Natural killer cell treated with Interleukin-12 subunit alpha and Interleukin-12 subunit beta and Interleukin-15 and Interleukin-18, amount 100 ng/mL, for 72 hours (primary cell): ENCODE results near the gene OR13H1. TPM values are rescaled to one million over a fixed set of nuclear protein-coding genes. Genes with fewer than 3 reads are reported as not detected.
"Not testable (repeated sequence)": the region's sequence is repeated elsewhere in the genome, so short reads cannot be mapped to it uniquely, and the experiment has no call there.

ENCODE experiments used
- ATAC-seq, 2 donors: fragments of 150-1000 bp; cut with Tn5 transposase in 1 of 2; sonication (Bioruptor Pico), chemical (Tn5 transposase) in 1 of 2; 2 replicates each; pipeline ENCODE4 v1.10.0; 2021
- DNase-seq: peaks from one replicate; pipeline ENCODE4 v3.0.0; 2022; ENCODE audit warnings: low spot score
- H3K27ac Mint-ChIP-seq, 2 donors: 1 replicate in 1 of 2; 2 replicates in 1 of 2; pipeline ENCODE4 v1.8.0; 2022; ENCODE audit warnings: mixed read lengths in 2 of 2, mild to moderate bottlenecking in 1 of 2, moderate library complexity in 1 of 2
- H3K27me3 Mint-ChIP-seq, 2 donors: 1 replicate in 1 of 2; 2 replicates in 1 of 2; pipeline ENCODE4 v1.8.0; 2022; ENCODE audit warnings: mixed read lengths in 2 of 2
- H3K36me3 Mint-ChIP-seq: one replicate; pipeline ENCODE4 v1.8.0; 2022; ENCODE audit warnings: mixed read lengths
- H3K4me1 Mint-ChIP-seq, 2 donors: 1 replicate in 1 of 2; 2 replicates in 1 of 2; pipeline ENCODE4 v1.8.0; 2022; ENCODE audit warnings: low read depth in 2 of 2, mixed read lengths in 2 of 2, mild to moderate bottlenecking in 1 of 2
- H3K4me3 Mint-ChIP-seq: one replicate; pipeline ENCODE4 v1.8.0; 2022; ENCODE audit warnings: mixed read lengths
- H3K9me3 Mint-ChIP-seq: 2 replicates; pipeline ENCODE4 v1.8.0; 2022; ENCODE audit warnings: mixed read lengths
- total RNA-seq, 2 donors: library from RNA; stranded (reverse); gene quantifications; one replicate each; pipeline ENCODE4 v1.2.3, GENCODE V29; 2022

Gene OR13H1
- total RNA-seq, 2 donors from 2014 or later: not detected

GRCh38 chrX:131577999-131578734 is 34.3 kb downstream of the OR13H1 start:
- H3K4me1 Mint-ChIP-seq: no peaks in the 10 kb centered on the region
- DNase-seq (no peak), ATAC-seq (no peak)
- no peaks in the 10 kb centered on the region for H3K9me3 Mint-ChIP-seq
- H3K27me3 Mint-ChIP-seq: peaks cover 14 to 30% of the 10 kb centered on the region in 2 donors
- H3K4me3 Mint-ChIP-seq: no peak overlapping the region
- no peak overlapping the region for H3K27ac Mint-ChIP-seq
- no peaks in the 10 kb centered on the region for H3K36me3 Mint-ChIP-seq

DNA sequence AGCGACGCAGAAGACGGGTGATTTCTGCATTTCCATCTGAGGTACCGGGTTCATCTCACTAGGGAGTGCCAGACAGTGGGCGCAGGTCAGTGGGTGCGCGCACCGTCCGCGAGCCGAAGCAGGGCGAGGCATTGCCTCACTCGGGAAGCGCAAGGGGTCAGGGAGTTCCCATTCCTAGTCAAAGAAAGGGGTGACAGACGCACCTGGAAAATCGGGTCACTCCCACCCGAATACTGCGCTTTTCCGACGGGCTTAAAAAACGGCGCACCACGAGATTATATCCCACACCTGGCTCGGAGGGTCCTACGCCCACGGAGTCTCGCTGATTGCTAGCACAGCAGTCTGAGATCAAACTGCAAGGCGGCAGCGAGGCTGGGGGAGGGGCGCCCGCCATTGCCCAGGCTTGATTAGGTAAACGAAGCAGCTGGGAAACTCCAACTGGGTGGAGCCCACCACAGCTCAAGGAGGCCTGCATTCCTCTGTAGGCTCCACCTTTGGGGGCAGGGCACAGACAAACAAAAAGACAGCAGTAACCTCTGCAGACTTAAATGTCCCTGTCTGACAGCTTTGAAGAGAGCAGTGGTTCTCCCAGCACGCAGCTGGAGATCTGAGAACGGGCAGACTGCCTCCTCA is 35.0 kb downstream of the OR13H1 start:
- H3K27ac Mint-ChIP-seq, H3K36me3 Mint-ChIP-seq, H3K4me1 Mint-ChIP-seq, H3K9me3 Mint-ChIP-seq, ATAC-seq, H3K4me3 Mint-ChIP-seq, DNase-seq: not testable (repeated sequence)
- peaks cover 7 to 23% of the 10 kb centered on the region in 2 donors for H3K27me3 Mint-ChIP-seq

- no peaks in the 10 kb centered on the region for H3K4me1 Mint-ChIP-seq
- peaks cover 0 to 8% of the 10 kb centered on the region in 2 donors for H3K27me3 Mint-ChIP-seq
- ATAC-seq (no peak), DNase-seq (no peak)
- H3K36me3 Mint-ChIP-seq: no peaks in the 10 kb centered on the region
- H3K4me3 Mint-ChIP-seq: no peak overlapping the region
- no peaks in the 10 kb centered on the region for H3K9me3 Mint-ChIP-seq
- H3K27ac Mint-ChIP-seq: no peak overlapping the region
Measured at GRCh38 chrX:131588995-131589394, 45.1 kb downstream of the OR13H1 start.
